GM20000 (cell line): ENCODE data around the gene F12.

ENCODE experiments used
- DNase-seq: peaks from one replicate; pipeline ENCODE4 v3.0.0; 2012; ENCODE audit warnings: low spot score
- TF ChIP-seq, protein P1 (sequence below): IDR thresholded peaks from 2 replicates; pipeline ENCODE4 v1.5.1; 2012; ENCODE audit warnings: mild to moderate bottlenecking, control low read depth; ENCODE audit errors: extremely low read depth, missing control alignments

F12 gene

DNA sequence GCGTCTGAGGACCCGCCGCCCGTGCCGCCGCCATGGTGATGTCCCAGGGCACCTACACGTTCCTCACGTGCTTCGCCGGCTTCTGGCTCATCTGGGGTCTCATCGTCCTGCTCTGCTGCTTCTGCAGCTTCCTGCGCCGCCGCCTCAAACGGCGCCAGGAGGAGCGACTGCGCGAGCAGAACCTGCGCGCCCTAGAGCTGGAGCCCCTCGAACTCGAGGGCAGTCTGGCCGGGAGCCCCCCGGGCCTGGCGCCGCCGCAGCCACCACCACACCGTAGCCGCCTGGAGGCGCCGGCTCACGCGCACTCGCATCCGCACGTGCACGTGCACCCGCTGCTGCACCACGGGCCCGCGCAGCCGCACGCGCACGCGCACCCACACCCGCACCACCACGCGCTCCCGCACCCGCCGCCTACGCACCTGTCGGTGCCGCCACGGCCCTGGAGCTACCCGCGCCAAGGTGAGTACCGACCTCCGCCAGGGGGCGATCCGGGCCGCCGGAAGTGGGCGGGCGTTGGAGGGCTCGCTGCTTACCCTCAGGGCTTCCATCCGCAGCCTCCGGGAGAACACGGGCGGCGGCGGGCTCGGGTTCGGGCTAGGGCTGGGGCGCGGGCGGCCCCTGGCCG, 45.8 kb upstream of the F12 start:
- DNase-seq, result peak; percentile 95
- TF ChIP-seq, protein P1, sequence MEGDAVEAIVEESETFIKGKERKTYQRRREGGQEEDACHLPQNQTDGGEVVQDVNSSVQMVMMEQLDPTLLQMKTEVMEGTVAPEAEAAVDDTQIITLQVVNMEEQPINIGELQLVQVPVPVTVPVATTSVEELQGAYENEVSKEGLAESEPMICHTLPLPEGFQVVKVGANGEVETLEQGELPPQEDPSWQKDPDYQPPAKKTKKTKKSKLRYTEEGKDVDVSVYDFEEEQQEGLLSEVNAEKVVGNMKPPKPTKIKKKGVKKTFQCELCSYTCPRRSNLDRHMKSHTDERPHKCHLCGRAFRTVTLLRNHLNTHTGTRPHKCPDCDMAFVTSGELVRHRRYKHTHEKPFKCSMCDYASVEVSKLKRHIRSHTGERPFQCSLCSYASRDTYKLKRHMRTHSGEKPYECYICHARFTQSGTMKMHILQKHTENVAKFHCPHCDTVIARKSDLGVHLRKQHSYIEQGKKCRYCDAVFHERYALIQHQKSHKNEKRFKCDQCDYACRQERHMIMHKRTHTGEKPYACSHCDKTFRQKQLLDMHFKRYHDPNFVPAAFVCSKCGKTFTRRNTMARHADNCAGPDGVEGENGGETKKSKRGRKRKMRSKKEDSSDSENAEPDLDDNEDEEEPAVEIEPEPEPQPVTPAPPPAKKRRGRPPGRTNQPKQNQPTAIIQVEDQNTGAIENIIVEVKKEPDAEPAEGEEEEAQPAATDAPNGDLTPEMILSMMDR, result peak; percentile 77

DNA sequence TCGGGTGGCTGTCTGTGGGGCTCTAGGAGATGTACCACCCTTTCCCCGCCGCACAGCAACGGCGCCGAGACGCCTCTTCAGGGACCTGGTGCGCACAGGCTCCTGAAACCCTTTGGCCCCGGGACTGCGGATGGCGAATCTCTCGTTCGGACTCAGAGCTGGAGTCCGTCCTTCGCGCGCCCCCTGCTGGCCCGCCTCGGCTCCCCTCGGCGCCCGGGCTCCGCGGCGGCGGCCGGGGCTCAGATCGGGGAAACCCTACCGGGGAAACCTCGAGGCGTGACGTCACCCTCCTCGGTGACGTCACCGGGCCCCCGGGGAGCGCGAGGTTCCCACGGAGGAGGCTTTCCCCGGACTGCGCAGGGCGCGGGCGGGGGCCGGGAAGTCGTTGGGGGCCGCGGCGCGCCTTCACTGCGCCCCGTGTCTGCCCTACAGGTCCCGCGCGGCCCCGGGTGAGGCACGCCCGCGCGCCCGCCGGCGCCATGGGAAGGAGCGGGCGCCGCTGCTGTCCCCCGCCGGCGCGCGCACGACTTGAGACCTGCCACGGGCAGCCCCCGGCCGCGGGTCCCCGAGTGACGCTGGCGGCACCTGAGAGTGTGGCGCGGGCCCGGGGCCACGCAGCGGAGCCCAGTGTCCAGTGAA, 45.2 kb upstream of the F12 start:
- TF ChIP-seq, protein P1, result peak; percentile 75
- peak; percentile 98 for DNase-seq

DNA sequence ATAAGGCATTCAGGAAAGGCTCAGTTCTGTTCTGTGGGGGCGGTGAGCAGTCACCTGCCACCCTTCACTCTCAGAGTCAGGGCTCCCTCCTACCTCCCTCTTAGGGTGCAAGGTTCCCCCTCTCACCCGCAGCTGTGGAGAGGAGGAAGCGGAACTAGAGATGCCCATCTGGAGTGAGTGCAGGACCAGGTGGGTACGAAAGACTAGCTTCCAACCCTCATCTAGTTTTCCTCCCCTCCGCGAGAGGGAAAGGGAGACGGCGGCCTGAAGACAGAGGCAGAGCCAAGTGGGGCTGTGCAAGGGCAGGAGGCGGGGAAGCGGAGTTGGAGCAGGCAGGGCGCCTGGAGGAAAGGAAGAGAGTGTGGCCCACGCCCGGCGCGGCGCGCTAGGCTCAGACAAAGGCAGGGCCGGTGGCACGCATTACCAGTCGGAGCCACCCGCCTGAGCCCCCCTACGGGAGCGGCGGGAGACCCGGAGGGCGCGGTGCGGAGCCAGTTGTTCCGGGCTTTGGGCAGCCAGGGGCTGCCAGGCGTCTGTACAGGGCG, 44.6 kb upstream of the F12 start:
- DNase-seq, result no peak

DNA sequence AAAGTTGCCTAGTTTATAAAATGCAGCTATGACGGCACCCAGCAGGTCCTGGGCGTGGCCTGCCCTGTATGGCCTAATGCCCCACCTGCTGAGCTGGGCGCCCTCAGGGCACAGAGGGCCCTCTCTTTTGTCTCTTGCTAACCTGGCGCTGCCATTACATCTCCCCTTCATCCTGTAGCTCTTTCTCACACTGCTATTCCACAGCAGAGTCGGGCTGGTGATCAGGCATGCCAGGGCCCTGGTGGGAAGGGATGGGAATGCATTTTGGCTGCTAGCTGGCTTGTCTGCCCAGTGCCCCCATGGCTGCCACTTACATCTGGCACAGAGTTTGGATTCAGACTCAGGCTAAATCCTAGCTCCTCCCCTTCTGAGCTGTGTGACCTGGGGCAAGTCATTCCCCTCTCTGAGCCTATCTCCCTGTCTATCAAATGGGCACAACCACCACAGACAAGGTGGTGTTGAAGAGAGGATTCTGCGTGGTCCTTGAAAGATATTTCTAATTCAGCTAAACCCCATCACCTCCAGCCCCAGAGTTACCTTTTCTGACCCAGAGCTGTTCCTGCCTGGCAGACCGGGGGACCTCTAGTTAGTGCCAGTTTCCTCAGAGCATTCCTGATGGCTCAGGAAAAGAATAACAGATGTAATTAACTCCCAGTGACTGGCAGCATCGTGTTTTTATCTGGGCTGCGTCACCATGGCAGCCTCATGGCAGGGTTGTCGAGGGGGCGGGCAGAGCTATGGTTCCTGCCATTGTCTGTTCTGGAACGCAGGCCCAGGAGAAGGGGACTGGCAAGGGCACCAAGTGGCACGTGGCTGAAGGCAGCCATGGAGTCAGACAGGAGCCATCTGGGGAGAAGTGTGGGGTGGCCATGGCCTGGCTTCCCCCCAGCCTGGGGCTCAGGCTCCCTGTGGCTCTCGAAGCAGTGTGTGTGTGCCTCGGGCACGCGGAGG, 43.6 kb upstream of the F12 start:
- TF ChIP-seq, protein P1, result no peak

More for the DNA sequence above, 44.6 kb upstream of the F12 start:
- TF ChIP-seq, protein P1, result no peak

DNA sequence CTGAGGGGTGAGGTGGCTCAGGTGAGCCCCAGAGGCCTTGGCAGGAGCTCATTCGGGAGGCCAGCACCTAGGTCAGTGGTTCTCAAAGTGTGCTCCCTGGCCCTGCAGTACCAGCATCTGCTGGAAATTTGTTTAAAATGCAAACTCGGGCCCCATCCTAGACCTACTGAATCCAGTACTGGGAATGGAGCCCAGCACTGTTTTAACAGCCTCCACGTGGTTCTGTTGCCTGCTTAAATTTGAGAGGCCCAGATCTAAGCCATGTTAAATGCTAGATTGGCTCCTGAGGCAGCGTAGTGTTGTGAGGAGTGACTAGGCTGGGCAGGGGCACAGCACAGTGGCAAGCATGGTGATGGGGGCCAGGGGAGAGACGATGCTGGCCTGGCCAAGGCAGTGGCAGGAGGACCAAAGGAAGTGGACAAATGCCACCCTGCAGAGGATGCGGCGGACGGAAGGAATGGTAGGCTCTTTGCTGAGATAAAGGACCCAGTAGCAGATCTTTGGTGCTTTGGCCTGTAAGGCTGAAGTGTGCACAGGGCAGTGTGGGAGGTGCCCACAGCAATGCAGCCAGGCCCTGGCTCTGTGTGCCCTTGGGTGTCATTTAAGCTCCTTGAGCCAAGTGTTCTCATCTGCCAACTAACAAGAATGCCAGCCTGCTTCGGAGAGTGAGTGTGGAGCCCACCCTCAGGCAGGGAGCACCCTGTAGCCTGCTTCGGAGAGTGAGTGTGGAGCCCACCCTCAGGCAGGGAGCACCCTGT, 41.5 kb upstream of the F12 start:
- no peak for DNase-seq
- TF ChIP-seq, protein P1, result no peak

More for the DNA sequence above, 43.6 kb upstream of the F12 start:
- DNase-seq, result no peak

DNA sequence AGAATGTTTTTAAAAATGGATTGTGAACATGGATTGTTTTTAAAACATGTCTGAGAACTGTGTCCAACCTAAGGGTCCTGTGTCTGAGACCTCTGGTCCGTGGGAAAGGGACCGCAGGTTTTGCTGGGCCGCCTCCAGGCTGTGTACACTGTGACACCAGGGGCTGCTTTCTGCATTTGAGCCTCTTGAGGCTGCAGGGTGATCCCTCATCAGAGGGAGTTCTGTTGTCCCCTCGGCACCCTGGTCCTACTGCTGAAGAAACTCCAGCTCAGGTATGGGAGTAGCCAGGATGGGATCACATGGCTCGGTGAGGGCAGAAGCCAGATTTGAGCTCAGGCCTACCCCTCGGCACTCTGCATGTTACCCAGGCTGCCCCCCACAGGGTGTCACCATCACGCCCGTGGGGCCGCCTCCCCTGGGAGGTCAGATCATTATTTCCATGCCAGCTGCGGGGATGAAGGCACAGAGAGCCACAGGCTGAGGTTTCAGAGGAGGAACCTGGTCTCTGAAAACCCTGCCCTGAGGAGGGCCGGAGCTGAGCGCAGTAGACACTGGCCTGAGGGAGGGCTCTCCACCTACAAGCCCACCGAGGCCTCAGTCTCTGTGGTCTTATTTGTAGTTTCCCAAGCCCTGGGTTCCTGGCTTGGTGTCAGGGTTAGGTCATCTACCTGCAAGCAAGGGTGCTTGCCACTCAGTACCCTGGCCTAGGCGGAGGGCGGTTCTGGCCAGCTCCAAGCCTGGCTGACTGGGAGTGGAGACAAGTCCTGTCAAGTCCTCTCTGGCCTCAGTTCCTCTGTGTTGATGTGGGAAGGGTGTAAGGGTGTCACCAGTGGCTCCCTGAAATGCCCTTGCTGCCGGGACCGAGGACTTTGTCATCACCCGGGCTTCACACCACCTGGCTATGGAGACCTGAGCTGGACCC, 40.0 kb upstream of the F12 start:
- TF ChIP-seq, protein P1, result no peak
- DNase-seq, result no peak
